Thyroid gland (tissue), 4 donors: Measurements from ENCODE around the gene CDC25B. TPM values are rescaled to one million over a fixed set of nuclear protein-coding genes. Genes with fewer than 3 reads are reported as not detected.

Experiments
- DNase-seq, 2 donors: peaks; one replicate each; pipeline ENCODE4 v3.0.0-alpha.2; 2019
- H3K27ac ChIP-seq, 3 donors: fragments of 200-600 bp; sonication (generic); 1 replicate in 2 of 3; 2 replicates in 1 of 3; pipeline ENCODE4 v1.5.1; 2016 to 2019; ENCODE audit warnings: mild to moderate bottlenecking in 1 of 3, moderate library complexity in 1 of 3
- H3K27me3 ChIP-seq: fragments of 200-600 bp; sonication (generic); one replicate; pipeline ENCODE4 v1.5.1; 2019
- H3K36me3 ChIP-seq, 2 donors: fragments of 200-600 bp; sonication (generic); one replicate each; pipeline ENCODE4 v1.5.1; 2016 to 2019
- H3K4me1 ChIP-seq, 2 donors: fragments of 200-600 bp; sonication (generic); one replicate each; pipeline ENCODE4 v1.5.1; 2017 to 2019
- H3K4me3 ChIP-seq, 3 donors: fragments of 200-600 bp; sonication (generic); replicated peaks in 1 of 3; 1 replicate in 2 of 3; 2 replicates in 1 of 3; pipeline ENCODE4 v1.5.1; 2016; ENCODE audit warnings: mild to moderate bottlenecking in 1 of 3
- H3K9me3 ChIP-seq: fragments of 200-600 bp; sonication (generic); one replicate; pipeline ENCODE4 v1.5.1; 2017
- POLR2A ChIP-seq, 2 donors: fragments of 450-650 bp; IDR thresholded peaks; one replicate each; pipeline ENCODE4 v1.6.1; 2017; ENCODE audit warnings: antibody characterized with exemption in 2 of 2, mild to moderate bottlenecking in 2 of 2, moderate library complexity in 1 of 2
- WGBS, 2 donors: methylation state at CpG; one replicate each; pipeline ENCODE4 v1.1.5; 2017; 5-methylcytosine and 5-hydroxymethylcytosine counted together
- intact Hi-C: fragments of 100-400 bp; cut with DNase I; formaldehyde crosslinking; loops from one replicate; pipeline ENCODE4 v1.15.1; 2023
- total RNA-seq, 4 donors: library from RNA; depleted of rRNA; stranded (reverse); fragments of >200 nt; gene quantifications; one replicate each; pipeline ENCODE4 v1.2.3, GENCODE V29; 2016
- TF ChIP-seq, protein P1 (sequence below), 6 experiments: fragments of 200-600 bp in 3 of 6; fragments of 450-650 bp in 3 of 6; sonication (generic) in 3 of 6; IDR thresholded peaks; one replicate each; pipeline ENCODE4 v1.5.1; 2016 to 2019; ENCODE audit warnings: antibody characterized with exemption in 6 of 6, mild to moderate bottlenecking in 2 of 6, inconsistent platforms in 1 of 6, moderate library complexity in 1 of 6

Gene CDC25B
- total RNA-seq, 4 donors from 2014 or later = 23.7 to 43.9 (median 27.8) TPM

GRCh38 chr20:3846740-3847428, 50.8 kb downstream of the CDC25B start, which contains the start of gene MAVS:
TSS of gene MAVS (plus strand) at chr20:3846834. CDS start at chr20:3854625, 7,791 bp downstream.
- intact Hi-C loops = no loop called here
- no peaks in the 10 kb centered on the region for H3K9me3 ChIP-seq
- peaks cover 0 to 6% of the 10 kb centered on the region in 2 donors for H3K4me1 ChIP-seq
- peak in 1 of 2 donors; percentile 89 for TF ChIP-seq POLR2A (IDR thresholded peaks at IDR 0.05)
- TF ChIP-seq, protein P1, sequence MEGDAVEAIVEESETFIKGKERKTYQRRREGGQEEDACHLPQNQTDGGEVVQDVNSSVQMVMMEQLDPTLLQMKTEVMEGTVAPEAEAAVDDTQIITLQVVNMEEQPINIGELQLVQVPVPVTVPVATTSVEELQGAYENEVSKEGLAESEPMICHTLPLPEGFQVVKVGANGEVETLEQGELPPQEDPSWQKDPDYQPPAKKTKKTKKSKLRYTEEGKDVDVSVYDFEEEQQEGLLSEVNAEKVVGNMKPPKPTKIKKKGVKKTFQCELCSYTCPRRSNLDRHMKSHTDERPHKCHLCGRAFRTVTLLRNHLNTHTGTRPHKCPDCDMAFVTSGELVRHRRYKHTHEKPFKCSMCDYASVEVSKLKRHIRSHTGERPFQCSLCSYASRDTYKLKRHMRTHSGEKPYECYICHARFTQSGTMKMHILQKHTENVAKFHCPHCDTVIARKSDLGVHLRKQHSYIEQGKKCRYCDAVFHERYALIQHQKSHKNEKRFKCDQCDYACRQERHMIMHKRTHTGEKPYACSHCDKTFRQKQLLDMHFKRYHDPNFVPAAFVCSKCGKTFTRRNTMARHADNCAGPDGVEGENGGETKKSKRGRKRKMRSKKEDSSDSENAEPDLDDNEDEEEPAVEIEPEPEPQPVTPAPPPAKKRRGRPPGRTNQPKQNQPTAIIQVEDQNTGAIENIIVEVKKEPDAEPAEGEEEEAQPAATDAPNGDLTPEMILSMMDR (IDR thresholded peaks at IDR 0.05) = no peak
- DNase-seq = peak; percentile 91 to 92
- H3K36me3 ChIP-seq = no peaks in the 10 kb centered on the region
- H3K4me3 ChIP-seq = peak within 1 kb of the TSS; percentile 81 to 89 (median 83)
- WGBS, 2 donors = 1 to 17% methylated on average over 1 to 33 of the region's 72 CpGs
- peak within 1 kb of the TSS; percentile 88 to 93 (median 93) for H3K27ac ChIP-seq
- no peaks in the 10 kb centered on the region for H3K27me3 ChIP-seq

DNA sequence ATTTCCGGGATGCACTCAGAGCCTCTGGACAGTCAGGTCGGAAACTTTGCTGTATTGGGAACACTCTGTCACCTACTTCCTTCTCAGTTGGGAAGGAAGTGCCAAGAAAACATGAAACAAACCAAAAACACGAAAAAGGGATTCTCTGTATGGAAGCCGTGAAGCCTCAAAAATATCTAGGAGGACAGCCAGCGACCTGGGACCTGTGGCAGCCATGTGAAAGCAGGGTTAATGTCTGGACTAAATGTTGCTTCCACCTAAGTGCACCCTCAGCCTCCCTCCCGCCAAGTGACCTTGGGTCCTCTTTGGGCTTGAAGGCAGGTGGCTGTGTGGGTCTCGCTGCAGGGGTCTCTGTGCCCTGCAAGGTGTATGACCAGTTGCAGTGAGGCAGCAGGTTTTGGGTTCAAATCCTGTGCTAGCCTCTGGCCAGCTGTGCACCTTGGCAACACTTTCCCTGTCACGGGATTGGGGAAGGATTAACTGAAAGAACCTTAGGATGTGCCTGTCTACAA, 51.4 kb downstream of the CDC25B start:
- peak overlapping the region; percentile 88 to 93 (median 93) for H3K27ac ChIP-seq
- 17 to 26% methylated on average over 8 of the region's 8 CpGs for WGBS, 2 donors
- H3K27me3 ChIP-seq = no peaks in the 10 kb centered on the region
- no peak for DNase-seq
- TF ChIP-seq, protein P1 (IDR thresholded peaks at IDR 0.05) = no peak
- no peak for TF ChIP-seq POLR2A (IDR thresholded peaks at IDR 0.05)
- no peaks in the 10 kb centered on the region for H3K9me3 ChIP-seq
- no peaks in the 10 kb centered on the region for H3K36me3 ChIP-seq
- H3K4me3 ChIP-seq = peak overlapping the region; percentile 81 to 89 (median 83)
- H3K4me1 ChIP-seq = peaks cover 0 to 6% of the 10 kb centered on the region in 2 donors
- intact Hi-C loops = no loop called here

DNA sequence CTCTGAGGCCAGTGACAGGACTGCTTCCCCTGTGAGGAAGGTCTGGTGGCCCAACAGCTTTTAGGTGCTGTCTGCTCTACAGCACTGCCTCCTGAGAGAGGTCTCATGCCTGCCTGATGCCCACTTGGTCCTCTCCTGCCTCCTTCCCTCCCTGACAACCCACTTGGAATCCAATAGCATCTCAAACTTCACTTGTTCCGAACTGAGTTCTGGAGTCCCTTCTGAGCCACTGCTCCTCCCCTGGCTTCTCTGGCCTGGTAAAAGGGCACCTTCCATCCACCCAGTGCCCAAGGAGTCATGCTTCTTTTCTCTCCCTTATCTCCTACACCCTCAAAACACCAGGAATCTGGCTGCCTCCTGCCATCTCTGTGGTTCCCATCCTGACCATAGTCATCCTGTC, 52.5 kb downstream of the CDC25B start:
- H3K27ac ChIP-seq = no peak overlapping the region
- H3K27me3 ChIP-seq = no peaks in the 10 kb centered on the region
- TF ChIP-seq, protein P1 (IDR thresholded peaks at IDR 0.05) = no peak
- TF ChIP-seq POLR2A (IDR thresholded peaks at IDR 0.05) = no peak
- DNase-seq = no peak
- H3K4me1 ChIP-seq = peaks cover 0 to 6% of the 10 kb centered on the region in 2 donors
- intact Hi-C loops = no loop called here
- H3K4me3 ChIP-seq = no peak overlapping the region
- H3K9me3 ChIP-seq = no peaks in the 10 kb centered on the region
- WGBS, 2 donors = 73 to 86% methylated on average over 1 of the region's 1 CpG
- H3K36me3 ChIP-seq = no peaks in the 10 kb centered on the region

GRCh38 chr20:3854462-3854871, 58.4 kb downstream of the CDC25B start:
- H3K27me3 ChIP-seq = no peaks in the 10 kb centered on the region
- TF ChIP-seq POLR2A (IDR thresholded peaks at IDR 0.05) = no peak
- TF ChIP-seq, protein P1 (IDR thresholded peaks at IDR 0.05) = no peak
- peaks cover 27 to 29% of the 10 kb centered on the region in 2 donors for H3K36me3 ChIP-seq
- no peaks in the 10 kb centered on the region for H3K9me3 ChIP-seq
- H3K27ac ChIP-seq = no peak overlapping the region
- intact Hi-C loops = no loop called here
- no peak for DNase-seq
- no peaks in the 10 kb centered on the region for H3K4me1 ChIP-seq
- no peak overlapping the region for H3K4me3 ChIP-seq
- 82 to 85% methylated on average over 4 of the region's 4 CpGs for WGBS, 2 donors

Other genes starting within 250 kb of the CDC25B start
- gene GFRA4, start 132.9 kb upstream of the CDC25B start, total RNA-seq = 1 to 10 TPM in 2 of 4 donors, under 1 TPM in 1, not detected in 1; 0.81 to 3.0 (median 3.0) TPM
- gene ADAM33, start 114.3 kb upstream of the CDC25B start, total RNA-seq = 10 to 100 TPM in 2 of 4 donors, 1 to 10 TPM in 2; 9.1 to 24.5 (median 12.6) TPM
- 1 to 10 TPM; 2.6 to 9.1 (median 5.0) TPM for gene SIGLEC1, start 83.7 kb upstream of the CDC25B start, total RNA-seq
- 10 to 100 TPM in 2 of 4 donors, 1 to 10 TPM in 2; 7.3 to 19.4 (median 13.1) TPM for gene HSPA12B, start 63.6 kb upstream of the CDC25B start, total RNA-seq
- 10 to 100 TPM; 11.6 to 17.0 (median 16.3) TPM for gene ADISSP, start 28.6 kb upstream of the CDC25B start, total RNA-seq
- 1 to 10 TPM in 3 of 4 donors, under 1 TPM in 1; 0.13 to 2.5 (median 2.0) TPM for gene SPEF1, start 14.9 kb upstream of the CDC25B start, total RNA-seq
- 10 to 100 TPM; 64.8 to 94.9 (median 80.8) TPM for gene CENPB, start 9.6 kb upstream of the CDC25B start, total RNA-seq
- gene AP5S1, start 24.2 kb downstream of the CDC25B start, total RNA-seq = 10 to 100 TPM; 16.0 to 46.3 (median 35.0) TPM
- gene MAVS, start 50.5 kb downstream of the CDC25B start, total RNA-seq = 10 to 100 TPM; 30.4 to 52.3 (median 39.0) TPM
- gene PANK2, start 93.1 kb downstream of the CDC25B start, total RNA-seq = 10 to 100 TPM; 52.3 to 63.4 (median 61.4) TPM
- 10 to 100 TPM; 21.7 to 32.6 (median 30.9) TPM for gene RNF24, start 219.2 kb downstream of the CDC25B start, total RNA-seq